ENCODE data around the gene SMIM10. TPM values are rescaled to one million over a fixed set of nuclear protein-coding genes. Genes with fewer than 3 reads are reported as not detected.
"Not testable (repeated sequence)": the region's sequence is repeated elsewhere in the genome, so short reads cannot be mapped to it uniquely, and the experiment has no call there.

The SMIM10 gene
- total RNA-seq, 1 experiment from 2014 or later: not detected

DNA sequence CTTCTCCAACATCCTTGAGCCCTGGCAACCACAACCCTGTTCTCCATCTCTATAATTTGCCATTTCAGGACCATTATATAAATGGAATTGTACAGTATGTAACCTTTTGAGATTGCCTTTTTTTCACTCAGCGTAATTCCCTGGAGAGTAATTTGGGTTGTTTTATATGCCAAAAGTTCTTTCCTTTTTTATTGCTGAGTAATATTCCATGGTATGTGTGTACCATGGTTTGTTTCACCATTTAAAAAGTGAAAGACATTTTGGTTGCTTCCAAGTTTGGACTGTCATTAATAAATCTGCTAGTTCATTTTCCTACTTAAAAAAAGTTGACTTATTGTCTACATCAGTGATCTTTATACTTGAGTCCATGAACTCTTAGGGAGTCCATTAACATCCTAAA lies 33.0 kb upstream of the SMIM10 start:
- no peaks in the 10 kb centered on the region for H3K36me3 Mint-ChIP-seq (ENCODE audit: insufficient read depth, unreplicated experiment)
- DNase-seq (ENCODE audit: unreplicated experiment): no peak
- no peak overlapping the region for H3K4me3 Mint-ChIP-seq (ENCODE audit: unreplicated experiment)
- no TSS peak for BruUV-seq (replicated peaks)
- H3K27me3 Mint-ChIP-seq (ENCODE audit: insufficient read depth, unreplicated experiment): peaks cover 43% of the 10 kb centered on the region
- TF ChIP-seq, protein P1, sequence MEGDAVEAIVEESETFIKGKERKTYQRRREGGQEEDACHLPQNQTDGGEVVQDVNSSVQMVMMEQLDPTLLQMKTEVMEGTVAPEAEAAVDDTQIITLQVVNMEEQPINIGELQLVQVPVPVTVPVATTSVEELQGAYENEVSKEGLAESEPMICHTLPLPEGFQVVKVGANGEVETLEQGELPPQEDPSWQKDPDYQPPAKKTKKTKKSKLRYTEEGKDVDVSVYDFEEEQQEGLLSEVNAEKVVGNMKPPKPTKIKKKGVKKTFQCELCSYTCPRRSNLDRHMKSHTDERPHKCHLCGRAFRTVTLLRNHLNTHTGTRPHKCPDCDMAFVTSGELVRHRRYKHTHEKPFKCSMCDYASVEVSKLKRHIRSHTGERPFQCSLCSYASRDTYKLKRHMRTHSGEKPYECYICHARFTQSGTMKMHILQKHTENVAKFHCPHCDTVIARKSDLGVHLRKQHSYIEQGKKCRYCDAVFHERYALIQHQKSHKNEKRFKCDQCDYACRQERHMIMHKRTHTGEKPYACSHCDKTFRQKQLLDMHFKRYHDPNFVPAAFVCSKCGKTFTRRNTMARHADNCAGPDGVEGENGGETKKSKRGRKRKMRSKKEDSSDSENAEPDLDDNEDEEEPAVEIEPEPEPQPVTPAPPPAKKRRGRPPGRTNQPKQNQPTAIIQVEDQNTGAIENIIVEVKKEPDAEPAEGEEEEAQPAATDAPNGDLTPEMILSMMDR (IDR thresholded peaks at IDR 0.05; ENCODE audit: unreplicated experiment): no peak
- intact Hi-C loops (cut with micrococcal nuclease): no loop called here
- H3K9me3 Mint-ChIP-seq (ENCODE audit: unreplicated experiment): no peaks in the 10 kb centered on the region
- H3K27ac Mint-ChIP-seq (ENCODE audit: low read depth, unreplicated experiment): no peak overlapping the region
- CTCF ChIA-PET: interaction anchor here (0.7 kb wide), 1 partner anchor 23 kb away, joined by 4 read pairs; no protein-coding TSS in a partner anchor
- POLR2A ChIA-PET: no interaction called here
- H3K4me1 Mint-ChIP-seq (ENCODE audit: insufficient read depth, unreplicated experiment): no peaks in the 10 kb centered on the region

DNA sequence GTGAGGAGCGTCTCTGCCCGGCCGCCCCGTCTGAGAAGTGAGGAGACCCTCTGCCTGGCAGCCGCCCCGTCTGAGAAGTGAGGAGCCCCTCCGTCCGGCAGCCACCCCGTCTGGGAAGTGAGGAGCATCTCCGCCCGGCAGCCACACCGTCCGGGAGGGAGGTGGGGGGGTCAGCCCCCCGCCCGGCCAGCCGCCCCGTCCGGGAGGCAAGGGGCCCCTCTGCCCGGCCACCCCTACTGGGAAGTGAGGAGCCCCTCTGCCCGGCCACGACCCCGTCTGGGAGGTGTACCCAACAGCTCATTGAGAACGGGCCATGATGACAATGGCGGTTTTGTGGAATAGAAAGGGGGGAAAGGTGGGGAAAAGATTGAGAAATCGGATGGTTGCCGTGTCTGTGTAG lies 30.4 kb upstream of the SMIM10 start:
- intact Hi-C loops (cut with micrococcal nuclease); H3K9me3 Mint-ChIP-seq (ENCODE audit: unreplicated experiment); BruUV-seq (replicated peaks); POLR2A ChIA-PET; DNase-seq (ENCODE audit: unreplicated experiment); H3K36me3 Mint-ChIP-seq (ENCODE audit: insufficient read depth, unreplicated experiment); H3K4me3 Mint-ChIP-seq (ENCODE audit: unreplicated experiment); H3K4me1 Mint-ChIP-seq (ENCODE audit: insufficient read depth, unreplicated experiment); H3K27ac Mint-ChIP-seq (ENCODE audit: low read depth, unreplicated experiment); CTCF ChIA-PET: not testable (repeated sequence)
- peaks cover 55% of the 10 kb centered on the region for H3K27me3 Mint-ChIP-seq (ENCODE audit: insufficient read depth, unreplicated experiment)

DNA sequence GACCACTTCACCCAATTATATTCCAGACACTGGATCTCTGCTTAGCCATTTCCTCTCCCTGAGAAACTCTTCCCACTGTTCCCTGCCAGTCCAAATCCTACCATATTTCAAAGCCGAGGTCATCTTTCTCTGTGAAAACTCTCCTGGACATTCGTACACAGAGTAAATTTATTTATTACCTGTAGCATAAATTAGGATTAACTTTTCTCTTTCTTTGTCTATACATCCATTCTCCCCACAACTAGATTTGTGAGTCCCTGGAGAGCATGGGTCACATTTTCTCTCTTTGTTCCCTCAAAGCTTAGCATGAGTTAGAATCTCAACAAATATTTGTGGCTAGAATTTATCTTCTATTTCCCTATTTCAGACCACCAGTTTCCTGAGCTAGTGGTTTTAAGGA lies 27.8 kb upstream of the SMIM10 start:
- ChIA-PET POLR2A (interaction anchor here (0.6 to 0.8 kb wide), 2 partner anchors 8 to 132 kb away, joined by 3 read pairs; no protein-coding TSS in a partner anchor), CTCF (interaction anchor here (0.6 to 1.2 kb wide), 5 partner anchors 13 to 174 kb away, joined by 3 to 10 read pairs (median 3); no protein-coding TSS in a partner anchor)
- Mint-ChIP-seq H3K27me3 (ENCODE audit: insufficient read depth, unreplicated experiment) (peaks cover 58% of the 10 kb centered on the region), H3K4me3 (ENCODE audit: unreplicated experiment) (no peak overlapping the region), H3K4me1 (ENCODE audit: insufficient read depth, unreplicated experiment) (no peaks in the 10 kb centered on the region), H3K36me3 (ENCODE audit: insufficient read depth, unreplicated experiment) (no peaks in the 10 kb centered on the region), H3K27ac (ENCODE audit: low read depth, unreplicated experiment) (no peak overlapping the region), H3K9me3 (ENCODE audit: unreplicated experiment) (no peaks in the 10 kb centered on the region)
- intact Hi-C loops (cut with micrococcal nuclease): no loop called here
- TF ChIP-seq, protein P1 (IDR thresholded peaks at IDR 0.05; ENCODE audit: unreplicated experiment): no peak
- DNase-seq (ENCODE audit: unreplicated experiment): no peak
- BruUV-seq (replicated peaks): no TSS peak

DNA sequence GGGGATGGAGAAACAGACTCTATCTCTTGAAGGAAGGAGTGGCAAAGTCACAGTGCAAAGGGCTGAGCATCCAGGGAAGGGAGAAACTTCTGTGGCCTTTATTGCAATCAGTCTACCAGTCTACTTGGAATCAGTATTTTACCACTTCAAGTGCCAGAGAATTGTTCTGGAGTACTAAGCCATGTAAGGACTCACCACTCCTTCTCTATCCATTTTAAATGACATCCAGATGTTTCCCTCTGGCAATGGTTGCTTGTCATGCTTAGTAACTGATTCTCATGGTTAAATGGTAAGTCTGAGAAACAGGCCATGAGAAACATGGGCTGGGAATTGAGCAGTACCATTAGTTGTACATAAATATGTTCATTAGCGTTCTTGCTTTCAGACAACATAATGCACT lies 21.1 kb upstream of the SMIM10 start:
- no peaks in the 10 kb centered on the region for H3K36me3 Mint-ChIP-seq (ENCODE audit: insufficient read depth, unreplicated experiment)

More for the DNA sequence above, 21.1 kb upstream of the SMIM10 start:
- no peak for DNase-seq (ENCODE audit: unreplicated experiment)
- no TSS peak for BruUV-seq (replicated peaks)
- no peak overlapping the region for H3K27ac Mint-ChIP-seq (ENCODE audit: low read depth, unreplicated experiment)
- no peak overlapping the region for H3K4me3 Mint-ChIP-seq (ENCODE audit: unreplicated experiment)
- TF ChIP-seq, protein P1 (IDR thresholded peaks at IDR 0.05; ENCODE audit: unreplicated experiment): no peak
- no peaks in the 10 kb centered on the region for H3K4me1 Mint-ChIP-seq (ENCODE audit: insufficient read depth, unreplicated experiment)
- CTCF ChIA-PET: no interaction called here
- no peaks in the 10 kb centered on the region for H3K9me3 Mint-ChIP-seq (ENCODE audit: unreplicated experiment)
- H3K27me3 Mint-ChIP-seq (ENCODE audit: insufficient read depth, unreplicated experiment): peaks cover 52% of the 10 kb centered on the region
- intact Hi-C loops (cut with micrococcal nuclease): no loop called here
- POLR2A ChIA-PET: no interaction called here
